ENCODE data around the gene ACER1. TPM values are rescaled to one million over a fixed set of nuclear protein-coding genes. Genes with fewer than 3 reads are reported as not detected.

ACER1 gene
- total and polyA plus RNA-seq, 4 experiments from 2014 or later = 0.67 to 1.3 (median 0.99) TPM

DNA sequence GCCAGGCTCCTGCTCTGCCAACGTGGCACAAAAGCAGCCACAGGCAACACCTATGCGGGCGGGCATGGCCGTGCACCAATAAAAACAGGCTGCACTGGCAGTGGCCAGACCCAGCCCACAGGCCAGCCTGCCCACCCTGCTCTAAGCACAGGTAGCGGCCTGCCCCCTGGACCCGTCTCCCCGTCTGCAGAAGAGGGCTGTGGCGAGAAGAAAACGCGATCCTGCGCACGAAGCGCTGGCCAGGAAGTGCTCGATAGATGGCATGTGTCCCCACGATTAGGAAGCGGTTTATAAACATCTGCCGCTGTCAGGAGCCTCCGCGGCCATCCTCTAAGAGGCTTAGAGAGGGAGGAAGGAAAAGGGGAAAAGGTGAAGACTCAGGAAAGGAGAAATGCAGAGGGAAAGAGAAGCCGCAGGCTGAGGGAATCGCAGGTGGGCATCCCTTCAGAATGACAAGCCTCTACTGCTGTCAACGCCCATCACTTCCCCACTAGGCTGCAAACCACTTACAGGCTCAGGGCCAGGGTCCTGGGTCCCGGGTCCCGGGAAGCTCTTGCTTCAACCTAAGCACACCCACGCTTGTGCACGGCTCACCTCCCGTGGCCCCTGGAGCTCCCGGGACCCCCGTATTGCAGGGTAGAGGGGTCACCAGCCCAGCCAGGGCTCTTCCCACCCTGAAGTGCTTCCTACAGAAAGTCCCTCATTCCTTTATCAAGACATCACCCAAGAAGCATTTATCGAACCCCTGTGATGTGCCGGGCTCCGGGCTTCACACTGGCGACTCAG is 64.1 kb downstream of the ACER1 start:
- Histone ChIP-seq H3K36me3 (ENCODE audit: insufficient read depth, low read length) (peaks cover 15% of the 10 kb centered on the region), H3K4me3 (ENCODE audit: low read length in 2 of 2) (no peak overlapping the region), H3K27me3 (ENCODE audit: insufficient read depth, low read length) (no peaks in the 10 kb centered on the region), H3K4me1 (ENCODE audit: insufficient read depth, low read length) (peaks cover 9% of the 10 kb centered on the region), H3K9me3 (ENCODE audit: control insufficient read depth in 1 of 2, low read length in 2 of 2) (no peaks in the 10 kb centered on the region), H3K27ac (ENCODE audit: low read depth, low read length) (no peak overlapping the region)
- H3K36me3 Mint-ChIP-seq = peaks cover 25 to 44% of the 10 kb centered on the region in 2 donors
- intact Hi-C loops (cut with micrococcal nuclease) = no loop called here
- H3K27me3 Mint-ChIP-seq = no peaks in the 10 kb centered on the region
- ChIA-PET POLR2A (ENCODE audit: partially characterized antibody) (no interaction called here), CTCF (ENCODE audit: partially characterized antibody) (no interaction called here)
- DNase-seq = no peak
- H3K9me3 Mint-ChIP-seq = peaks cover 0 to 2% (median 0%) of the 10 kb centered on the region in 8 donors
- peaks cover 12 to 49% (median 23%) of the 10 kb centered on the region in 4 donors for H3K4me1 Mint-ChIP-seq
- peak overlapping the region in 3 of 7 donors; percentile 12 to 73 (median 52) for H3K27ac Mint-ChIP-seq
- H3K4me3 Mint-ChIP-seq = no peak overlapping the region

DNA sequence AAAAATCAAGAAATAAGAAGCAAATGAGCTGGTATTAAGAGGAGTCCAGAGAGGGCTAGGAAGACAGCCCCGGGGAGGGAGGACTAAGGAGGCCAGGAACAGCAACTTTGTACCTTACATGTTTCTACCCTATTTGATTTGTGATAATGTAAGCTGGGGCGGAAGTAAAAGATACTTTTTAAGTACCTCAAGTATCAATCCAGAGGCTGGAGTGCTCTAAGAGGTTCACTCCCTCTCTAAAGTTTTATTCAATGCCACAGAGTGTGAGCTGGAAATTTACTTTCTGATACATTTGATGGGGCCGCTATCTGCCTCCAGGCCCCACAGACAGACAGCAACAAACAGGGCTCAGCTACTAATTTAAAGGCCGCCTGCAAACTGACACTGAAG is 65.0 kb downstream of the ACER1 start:
- Histone ChIP-seq H3K27ac (ENCODE audit: low read depth, low read length) (no peak overlapping the region), H3K9me3 (ENCODE audit: control insufficient read depth in 1 of 2, low read length in 2 of 2) (no peaks in the 10 kb centered on the region), H3K4me3 (ENCODE audit: low read length in 2 of 2) (no peak overlapping the region), H3K4me1 (ENCODE audit: insufficient read depth, low read length) (peaks cover 6% of the 10 kb centered on the region), H3K27me3 (ENCODE audit: insufficient read depth, low read length) (no peaks in the 10 kb centered on the region), H3K36me3 (ENCODE audit: insufficient read depth, low read length) (peaks cover 15% of the 10 kb centered on the region)
- H3K4me1 Mint-ChIP-seq = peaks cover 10 to 40% (median 18%) of the 10 kb centered on the region in 4 donors
- H3K36me3 Mint-ChIP-seq = peaks cover 27 to 50% of the 10 kb centered on the region in 2 donors
- H3K27me3 Mint-ChIP-seq = no peaks in the 10 kb centered on the region
- DNase-seq = no peak
- POLR2A ChIA-PET (ENCODE audit: partially characterized antibody) = no interaction called here
- H3K4me3 Mint-ChIP-seq = no peak overlapping the region
- intact Hi-C loops (cut with micrococcal nuclease) = no loop called here
- CTCF ChIA-PET (ENCODE audit: partially characterized antibody) = no interaction called here
- H3K9me3 Mint-ChIP-seq = peaks cover 0 to 2% (median 0%) of the 10 kb centered on the region in 8 donors
- H3K27ac Mint-ChIP-seq = peak overlapping the region in 5 of 7 donors; percentile 1 to 64 (median 20)

DNA sequence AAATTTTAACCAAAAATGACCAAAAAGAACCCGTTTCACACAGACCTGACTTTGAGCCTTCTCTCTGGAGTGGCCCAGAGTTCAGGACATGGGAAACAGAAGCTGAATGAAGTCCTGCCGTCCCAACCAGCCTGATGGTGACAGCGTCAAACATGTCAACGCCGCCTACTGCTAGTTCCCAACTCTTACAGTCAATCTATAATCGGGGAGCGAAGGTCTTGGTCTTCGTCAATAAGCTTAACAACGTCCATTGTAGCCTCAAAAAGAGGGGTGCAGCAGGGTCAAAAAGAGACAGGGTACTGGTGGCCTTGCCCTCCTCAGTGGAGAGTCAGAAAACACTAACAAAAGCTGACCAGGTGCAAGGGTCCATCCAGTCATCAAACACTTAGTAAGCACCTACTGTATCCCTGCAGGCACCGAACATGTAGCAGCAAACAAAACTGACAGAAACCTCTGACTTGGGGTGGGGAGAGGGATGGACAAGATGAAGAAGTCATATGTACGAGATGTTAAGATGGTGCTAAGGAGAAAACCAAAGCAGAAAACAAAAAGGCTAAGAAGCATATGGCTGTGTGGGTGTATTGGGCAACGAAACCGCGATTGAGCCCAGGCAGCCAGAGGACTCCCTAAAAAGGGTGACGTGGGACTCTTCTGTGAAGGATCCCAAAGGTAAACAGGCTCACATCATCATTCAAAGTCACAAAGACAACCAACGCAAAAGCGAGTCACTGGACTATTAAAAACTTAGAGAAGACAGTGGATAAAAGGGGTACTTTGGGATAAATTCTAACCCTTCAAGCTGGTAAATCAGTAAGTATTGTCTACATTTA is 65.6 kb downstream of the ACER1 start:
- Histone ChIP-seq H3K27ac (ENCODE audit: low read depth, low read length) (no peak overlapping the region), H3K4me1 (ENCODE audit: insufficient read depth, low read length) (peaks cover 6% of the 10 kb centered on the region), H3K4me3 (ENCODE audit: low read length in 2 of 2) (no peak overlapping the region), H3K27me3 (ENCODE audit: insufficient read depth, low read length) (no peaks in the 10 kb centered on the region), H3K36me3 (ENCODE audit: insufficient read depth, low read length) (peaks cover 15% of the 10 kb centered on the region), H3K9me3 (ENCODE audit: control insufficient read depth in 1 of 2, low read length in 2 of 2) (no peaks in the 10 kb centered on the region)
- no peak for DNase-seq
- H3K4me3 Mint-ChIP-seq = no peak overlapping the region
- H3K9me3 Mint-ChIP-seq = peaks cover 0 to 2% (median 0%) of the 10 kb centered on the region in 8 donors
- H3K27ac Mint-ChIP-seq = peak overlapping the region in 4 of 7 donors; percentile 37 to 64 (median 55)
- H3K4me1 Mint-ChIP-seq = peaks cover 8 to 37% (median 15%) of the 10 kb centered on the region in 4 donors
- ChIA-PET CTCF (ENCODE audit: partially characterized antibody) (no interaction called here), POLR2A (ENCODE audit: partially characterized antibody) (no interaction called here)
- H3K27me3 Mint-ChIP-seq = no peaks in the 10 kb centered on the region
- intact Hi-C loops (cut with micrococcal nuclease) = no loop called here
- H3K36me3 Mint-ChIP-seq = peaks cover 30 to 54% of the 10 kb centered on the region in 2 donors

- peaks cover 30 to 50% of the 10 kb centered on the region in 2 donors for H3K36me3 Mint-ChIP-seq
Measured at GRCh38 chr19:6264803-6265202, 68.6 kb downstream of the ACER1 start.

GRCh38 chr19:6263735-6264444 is 69.5 kb downstream of the ACER1 start:
- Mint-ChIP-seq H3K36me3 (peaks cover 26 to 53% of the 10 kb centered on the region in 2 donors), H3K9me3 (no peaks in the 10 kb centered on the region), H3K4me1 (peaks cover 6 to 14% (median 10%) of the 10 kb centered on the region in 4 donors), H3K27ac (peak overlapping the region in 2 of 7 donors; percentile 51 to 57), H3K27me3 (no peaks in the 10 kb centered on the region), H3K4me3 (peak overlapping the region in 1 of 8 donors; percentile 31)
- Histone ChIP-seq H3K9me3 (ENCODE audit: control insufficient read depth in 1 of 2, low read length in 2 of 2) (no peaks in the 10 kb centered on the region), H3K4me3 (ENCODE audit: low read length in 2 of 2) (no peak overlapping the region), H3K27me3 (ENCODE audit: insufficient read depth, low read length) (no peaks in the 10 kb centered on the region), H3K27ac (ENCODE audit: low read depth, low read length) (no peak overlapping the region), H3K4me1 (ENCODE audit: insufficient read depth, low read length) (no peaks in the 10 kb centered on the region), H3K36me3 (ENCODE audit: insufficient read depth, low read length) (peaks cover 19% of the 10 kb centered on the region)
- ChIA-PET CTCF (ENCODE audit: partially characterized antibody) (no interaction called here), POLR2A (ENCODE audit: partially characterized antibody) (no interaction called here)
- DNase-seq = no peak
- intact Hi-C loops (cut with micrococcal nuclease) = no loop called here

More at GRCh38 chr19:6264803-6265202, 68.6 kb downstream of the ACER1 start:
- H3K4me3 ChIP-seq (ENCODE audit: low read length in 2 of 2) = no peak overlapping the region
- H3K4me1 Mint-ChIP-seq = peaks cover 3 to 13% (median 9%) of the 10 kb centered on the region in 4 donors
- CTCF ChIA-PET (ENCODE audit: partially characterized antibody) = interaction anchor here (1.1 kb wide), 1 partner anchor 46 kb away, joined by 3 read pairs; no protein-coding TSS in a partner anchor
- intact Hi-C loops (cut with micrococcal nuclease) = no loop called here
- H3K27me3 Mint-ChIP-seq = no peaks in the 10 kb centered on the region
- H3K9me3 ChIP-seq (ENCODE audit: control insufficient read depth in 1 of 2, low read length in 2 of 2) = no peaks in the 10 kb centered on the region
- no peaks in the 10 kb centered on the region for H3K4me1 ChIP-seq (ENCODE audit: insufficient read depth, low read length)
- peaks cover 17% of the 10 kb centered on the region for H3K36me3 ChIP-seq (ENCODE audit: insufficient read depth, low read length)
- no peak overlapping the region for H3K4me3 Mint-ChIP-seq
- no peak overlapping the region for H3K27ac Mint-ChIP-seq
- no peak overlapping the region for H3K27ac ChIP-seq (ENCODE audit: low read depth, low read length)
- peaks cover 0 to under 1% (median 0%) of the 10 kb centered on the region in 8 donors for H3K9me3 Mint-ChIP-seq
- no peak for DNase-seq
- POLR2A ChIA-PET (ENCODE audit: partially characterized antibody) = interaction anchor here (0.6 kb wide), 1 partner anchor 49 kb away, joined by 3 read pairs; no protein-coding TSS in a partner anchor
- no peaks in the 10 kb centered on the region for H3K27me3 ChIP-seq (ENCODE audit: insufficient read depth, low read length)

DNA sequence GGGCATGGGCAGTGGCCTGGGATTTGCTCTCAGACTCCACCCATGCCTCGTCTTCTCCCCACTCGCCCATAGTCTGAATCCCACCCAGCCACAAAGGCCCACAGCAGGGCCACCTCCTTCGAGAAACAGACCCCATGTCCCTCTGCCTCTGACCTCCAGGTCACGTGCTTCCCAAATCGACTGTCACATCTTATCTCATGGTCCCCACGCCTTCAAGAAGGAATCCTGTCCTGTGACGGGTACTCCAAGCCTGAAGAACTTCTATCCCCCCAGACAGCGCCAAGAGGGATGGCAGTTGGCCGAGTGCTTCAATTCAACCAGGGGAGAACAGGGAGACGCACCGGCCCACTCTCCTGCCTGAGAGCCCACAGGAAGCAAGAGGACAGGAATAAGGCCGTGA is 70.1 kb downstream of the ACER1 start:
- ChIA-PET CTCF (ENCODE audit: partially characterized antibody) (no interaction called here), POLR2A (ENCODE audit: partially characterized antibody) (no interaction called here)
- no peaks in the 10 kb centered on the region for H3K27me3 ChIP-seq (ENCODE audit: insufficient read depth, low read length)
- Mint-ChIP-seq H3K4me3 (no peak overlapping the region), H3K27ac (peak overlapping the region in 3 of 7 donors; percentile 10 to 58 (median 31)), H3K36me3 (peaks cover 29 to 54% of the 10 kb centered on the region in 2 donors), H3K27me3 (no peaks in the 10 kb centered on the region), H3K4me1 (peaks cover 6 to 12% (median 10%) of the 10 kb centered on the region in 4 donors), H3K9me3 (no peaks in the 10 kb centered on the region)
- DNase-seq = no peak
- intact Hi-C loops (cut with micrococcal nuclease) = no loop called here
- H3K9me3 ChIP-seq (ENCODE audit: control insufficient read depth in 1 of 2, low read length in 2 of 2) = no peaks in the 10 kb centered on the region
- H3K36me3 ChIP-seq (ENCODE audit: insufficient read depth, low read length) = peaks cover 19% of the 10 kb centered on the region
- H3K27ac ChIP-seq (ENCODE audit: low read depth, low read length) = no peak overlapping the region
- no peak overlapping the region for H3K4me3 ChIP-seq (ENCODE audit: low read length in 2 of 2)
- H3K4me1 ChIP-seq (ENCODE audit: insufficient read depth, low read length) = no peaks in the 10 kb centered on the region

Measured in CD4-positive, alpha-beta memory T cell (primary cell).